Cardiac muscle cell (in vitro differentiated cells and primary cell): ENCODE results near the gene ETNK2. TPM values are rescaled to one million over a fixed set of nuclear protein-coding genes. Genes with fewer than 3 reads are reported as not detected.

Source experiments
- DNase-seq, 2 donors: peaks; one replicate each; pipeline versions ENCODE4 v3.0.0 to v3.0.0-alpha.2; 2010 to 2017; ENCODE audit warnings: low read depth in 1 of 2, low spot score in 1 of 2
- H3K27ac ChIP-seq: fragments of 200-600 bp; sonication (generic); 2 replicates; pipeline ENCODE4 v1.5.1; 2016
- H3K27me3 ChIP-seq: fragments of 200-600 bp; sonication (generic); 2 replicates; pipeline ENCODE4 v1.6.0; 2016; ENCODE audit warnings: control low read depth
- H3K36me3 ChIP-seq: fragments of 200-600 bp; sonication (generic); 2 replicates; pipeline ENCODE4 v1.5.1; 2016; ENCODE audit warnings: control low read depth
- H3K4me1 ChIP-seq: fragments of 200-600 bp; sonication (generic); 2 replicates; pipeline ENCODE4 v1.8.1; 2017; ENCODE audit warnings: low read depth, mild to moderate bottlenecking, mixed run types
- H3K4me3 ChIP-seq: fragments of 200-600 bp; sonication (generic); 2 replicates; pipeline ENCODE4 v1.5.1; 2016; ENCODE audit warnings: mild to moderate bottlenecking
- H3K9me3 ChIP-seq: fragments of 200-600 bp; sonication (generic); 2 replicates; pipeline ENCODE4 v1.5.1; 2017; ENCODE audit warnings: low read depth, mild to moderate bottlenecking, control low read depth
- CTCF ChIP-seq: IDR thresholded peaks from 2 replicates; pipeline ENCODE4 v1.5.1; 2012; ENCODE audit warnings: low read depth, mild to moderate bottlenecking, low read length
- polyA plus RNA-seq: library from polyadenylated mRNA; unstranded; fragments of >200 nt; fragmentation: Nextera tagmentation; extraction: Ambion mirVana; gene quantifications from 2 replicates; pipeline ENCODE4 v1.2.1, GENCODE V29; 2016
- total RNA-seq: library from RNA; depleted of rRNA; stranded (reverse); fragments of >200 nt; gene quantifications from 2 replicates; pipeline ENCODE4 v1.2.3, GENCODE V29; 2016

ETNK2 gene
- total and polyA plus RNA-seq, 2 experiments from 2014 or later: 24.7 to 29.9 TPM

- no peak for DNase-seq
- peaks cover 8% of the 10 kb centered on the region for H3K4me1 ChIP-seq
- H3K9me3 ChIP-seq: no peaks in the 10 kb centered on the region
- H3K36me3 ChIP-seq: no peaks in the 10 kb centered on the region
- TF ChIP-seq CTCF: no peak
- H3K27me3 ChIP-seq: no peaks in the 10 kb centered on the region
- no peak overlapping the region for H3K27ac ChIP-seq
- H3K4me3 ChIP-seq: no peak overlapping the region
Measured at GRCh38 chr1:204088596-204088995, 63.2 kb downstream of the ETNK2 start.

- DNase-seq: no peak
- no peaks in the 10 kb centered on the region for H3K27me3 ChIP-seq
- H3K9me3 ChIP-seq: no peaks in the 10 kb centered on the region
- peaks cover 7% of the 10 kb centered on the region for H3K4me1 ChIP-seq
- no peak overlapping the region for H3K27ac ChIP-seq
- H3K4me3 ChIP-seq: no peak overlapping the region
- no peaks in the 10 kb centered on the region for H3K36me3 ChIP-seq
- TF ChIP-seq CTCF: no peak
Measured at GRCh38 chr1:204087893-204088528, 63.8 kb downstream of the ETNK2 start.

GRCh38 chr1:204087181-204087892 is 64.5 kb downstream of the ETNK2 start:
- H3K4me1 ChIP-seq: peaks cover 7% of the 10 kb centered on the region
- no peak for TF ChIP-seq CTCF
- no peaks in the 10 kb centered on the region for H3K36me3 ChIP-seq
- H3K27ac ChIP-seq: no peak overlapping the region
- DNase-seq: no peak
- H3K9me3 ChIP-seq: no peaks in the 10 kb centered on the region
- no peaks in the 10 kb centered on the region for H3K27me3 ChIP-seq
- H3K4me3 ChIP-seq: no peak overlapping the region

GRCh38 chr1:204085876-204086275 is 66.0 kb downstream of the ETNK2 start:
- no peak overlapping the region for H3K27ac ChIP-seq
- no peak for DNase-seq
- no peaks in the 10 kb centered on the region for H3K27me3 ChIP-seq
- no peaks in the 10 kb centered on the region for H3K36me3 ChIP-seq
- peaks cover 20% of the 10 kb centered on the region for H3K4me1 ChIP-seq
- no peak overlapping the region for H3K4me3 ChIP-seq
- H3K9me3 ChIP-seq: no peaks in the 10 kb centered on the region
- no peak for TF ChIP-seq CTCF

GRCh38 chr1:204084247-204084772 is 67.5 kb downstream of the ETNK2 start:
- TF ChIP-seq CTCF: no peak
- Histone ChIP-seq H3K9me3 (no peaks in the 10 kb centered on the region), H3K27me3 (no peaks in the 10 kb centered on the region), H3K36me3 (no peaks in the 10 kb centered on the region), H3K4me1 (peaks cover 34% of the 10 kb centered on the region), H3K4me3 (no peak overlapping the region), H3K27ac (peak overlapping the region; percentile 87)
- peak in 1 of 2 donors; percentile 55 for DNase-seq
